Activated gamma-delta T cell treated with anti-CD3 and anti-CD28 coated beads, Interleukin-2, amount 50 U/mL, for 16 hours (primary cell): ENCODE data around the gene TTLL9.

Experiments used
- DNase-seq: peaks from one replicate; pipeline ENCODE4 v3.0.0-alpha.2; 2020; ENCODE audit warnings: low read depth

TTLL9 gene

DNA sequence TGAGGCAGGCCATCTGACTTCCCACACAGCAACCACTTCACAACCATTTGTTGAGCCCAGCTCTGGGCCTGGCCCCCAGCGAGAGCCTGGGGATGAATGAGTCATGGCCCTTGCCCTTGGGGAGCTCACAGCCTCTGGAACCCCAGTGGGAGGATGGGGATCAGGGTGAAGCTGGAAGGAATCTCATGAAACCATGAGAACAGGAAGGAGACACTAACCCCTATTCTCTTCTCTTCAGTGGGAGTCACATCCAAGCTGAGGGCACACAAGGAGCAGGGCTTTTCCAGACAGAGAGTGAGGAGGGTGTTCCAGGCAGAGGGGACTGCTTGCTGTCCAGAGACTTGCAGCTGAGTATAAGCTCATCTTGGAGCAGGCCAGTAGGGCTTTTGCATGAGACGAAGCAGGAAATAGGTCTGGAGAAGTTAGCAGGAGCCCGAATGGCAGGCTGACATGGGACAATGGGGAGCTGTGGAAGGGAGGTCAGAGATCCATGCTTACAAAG, 32.5 kb upstream of the TTLL9 start:
- no peak for DNase-seq

DNA sequence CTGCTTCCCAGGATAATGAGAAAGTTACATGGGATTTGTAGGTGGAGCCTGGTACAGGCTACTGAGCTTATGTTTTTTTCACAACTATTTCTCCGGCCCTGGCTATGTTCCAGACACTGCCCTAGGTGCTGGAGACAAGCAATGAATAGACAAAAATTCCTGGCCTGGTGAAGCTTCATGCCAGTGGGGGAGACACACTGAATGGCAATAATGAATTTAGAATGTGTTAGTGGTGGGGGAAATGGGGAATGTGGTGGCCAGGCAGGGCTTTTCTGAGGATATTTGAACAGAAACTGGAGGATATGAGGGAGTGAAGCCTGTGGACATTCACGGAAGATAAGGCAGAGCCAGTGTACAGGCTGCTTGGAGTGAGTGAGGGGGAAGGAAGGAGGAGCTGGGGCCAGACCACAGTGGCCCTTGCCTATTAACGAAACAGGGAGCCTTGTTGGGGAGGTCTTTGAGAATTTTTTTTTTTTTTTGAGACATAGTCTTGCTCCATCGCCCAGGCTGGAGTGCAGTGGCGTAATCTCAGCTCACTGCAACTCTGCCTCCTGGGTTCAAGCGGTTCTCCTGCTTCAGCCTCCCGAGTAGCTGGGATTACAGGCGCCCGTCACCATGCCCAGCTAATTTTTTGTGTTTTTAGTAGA, 31.7 kb upstream of the TTLL9 start:
- DNase-seq = no peak

- no peak for DNase-seq
Measured at GRCh38 chr20:31839782-31840487, 30.5 kb upstream of the TTLL9 start.

- no peak for DNase-seq
Measured at GRCh38 chr20:31840906-31841816, 29.3 kb upstream of the TTLL9 start.

- no peak for DNase-seq
Measured at GRCh38 chr20:31841928-31842327, 28.5 kb upstream of the TTLL9 start.

DNA sequence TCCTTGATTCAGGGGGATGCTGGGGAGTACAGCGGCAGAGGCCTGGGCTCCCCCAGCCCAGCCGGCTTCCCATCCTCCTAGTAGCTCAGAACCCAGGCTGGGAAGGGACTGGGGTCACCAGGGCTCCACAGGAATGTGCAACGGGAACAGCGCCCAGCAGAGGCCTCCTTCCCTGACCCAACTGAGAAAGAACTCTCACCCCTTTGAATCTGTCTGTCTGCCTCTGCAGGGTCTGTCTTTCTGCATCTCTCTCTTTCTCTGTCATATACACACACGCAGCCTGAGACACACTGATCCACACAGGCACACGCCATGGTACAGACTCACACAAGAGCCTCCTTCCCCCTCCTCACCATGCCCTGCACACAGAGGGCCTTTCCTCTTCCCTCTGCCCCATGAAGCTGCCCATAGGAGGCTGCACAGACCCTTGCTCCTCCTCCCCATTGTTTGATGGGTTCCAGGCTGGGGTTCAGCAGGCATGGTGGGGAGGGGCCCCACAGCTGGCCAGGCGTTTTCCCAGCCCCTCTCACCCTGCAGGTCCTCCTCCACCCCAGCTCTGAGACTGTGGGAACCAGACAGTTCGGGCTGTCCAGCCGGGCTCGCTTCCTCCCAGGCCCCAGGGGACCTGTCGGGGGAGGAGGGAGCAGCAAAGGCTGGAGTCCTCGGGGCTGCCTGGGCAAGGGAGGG, 27.8 kb upstream of the TTLL9 start:
- no peak for DNase-seq

DNA sequence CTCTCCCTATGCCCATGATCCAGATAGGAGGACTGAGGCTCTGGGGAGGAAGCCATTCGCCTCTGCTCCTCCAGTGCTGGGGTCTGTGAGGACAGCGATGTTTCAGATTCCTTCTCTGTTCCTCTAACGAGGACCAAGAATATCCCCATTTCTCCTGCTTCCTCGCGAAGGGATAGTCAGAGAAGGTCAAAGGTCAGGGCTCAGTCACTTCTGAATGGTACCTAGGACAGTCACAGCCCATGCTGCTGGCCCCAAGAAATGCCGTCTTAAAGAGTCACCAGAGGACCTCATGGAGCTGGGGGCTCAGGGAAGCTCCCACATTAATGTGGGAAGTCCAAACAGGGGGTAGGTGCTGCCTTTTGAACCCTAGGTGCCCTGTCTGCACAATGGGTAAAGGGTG, 27.1 kb upstream of the TTLL9 start:
- DNase-seq = no peak

- no peak for DNase-seq
Measured at GRCh38 chr20:31843881-31844280, 26.6 kb upstream of the TTLL9 start.

- DNase-seq = no peak
Measured at GRCh38 chr20:31844737-31845299, 25.6 kb upstream of the TTLL9 start.

DNA sequence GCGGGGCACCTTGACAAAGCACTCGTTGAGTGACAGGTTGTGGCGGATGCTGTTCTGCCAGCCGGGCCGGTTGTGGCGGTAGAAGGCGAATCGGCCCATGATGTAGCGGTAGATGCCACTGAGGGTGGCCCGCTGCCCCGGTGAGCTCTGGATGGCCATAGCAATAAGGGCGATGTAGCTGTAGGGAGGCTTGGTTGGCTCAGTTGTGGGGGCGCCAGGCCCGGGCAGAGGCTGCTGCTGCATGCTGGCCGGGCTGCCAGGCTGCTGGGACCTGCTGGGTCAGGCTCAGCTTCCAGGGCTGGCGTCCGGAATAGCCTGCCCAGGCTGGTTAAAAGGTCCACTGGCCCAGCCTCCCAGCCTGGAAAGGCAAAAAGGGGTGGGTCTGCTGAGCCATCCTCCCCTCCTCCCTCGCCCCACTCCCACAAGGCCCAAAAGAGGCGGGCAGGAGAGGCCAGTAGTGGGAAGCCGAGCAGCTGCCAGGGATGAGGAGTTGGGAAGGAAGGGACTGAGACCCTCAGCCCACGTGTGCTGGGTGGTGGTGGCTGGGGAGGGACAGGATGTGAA, 25.1 kb upstream of the TTLL9 start, which contains the start of gene FOXS1:
FOXS1 (minus strand) TSS at position 305 of the 564 bp plus-strand sequence; CDS start at position 243, 62 bp downstream.
- no peak for DNase-seq

- DNase-seq = no peak
Measured at GRCh38 chr20:31846793-31847138, 23.7 kb upstream of the TTLL9 start.

DNA sequence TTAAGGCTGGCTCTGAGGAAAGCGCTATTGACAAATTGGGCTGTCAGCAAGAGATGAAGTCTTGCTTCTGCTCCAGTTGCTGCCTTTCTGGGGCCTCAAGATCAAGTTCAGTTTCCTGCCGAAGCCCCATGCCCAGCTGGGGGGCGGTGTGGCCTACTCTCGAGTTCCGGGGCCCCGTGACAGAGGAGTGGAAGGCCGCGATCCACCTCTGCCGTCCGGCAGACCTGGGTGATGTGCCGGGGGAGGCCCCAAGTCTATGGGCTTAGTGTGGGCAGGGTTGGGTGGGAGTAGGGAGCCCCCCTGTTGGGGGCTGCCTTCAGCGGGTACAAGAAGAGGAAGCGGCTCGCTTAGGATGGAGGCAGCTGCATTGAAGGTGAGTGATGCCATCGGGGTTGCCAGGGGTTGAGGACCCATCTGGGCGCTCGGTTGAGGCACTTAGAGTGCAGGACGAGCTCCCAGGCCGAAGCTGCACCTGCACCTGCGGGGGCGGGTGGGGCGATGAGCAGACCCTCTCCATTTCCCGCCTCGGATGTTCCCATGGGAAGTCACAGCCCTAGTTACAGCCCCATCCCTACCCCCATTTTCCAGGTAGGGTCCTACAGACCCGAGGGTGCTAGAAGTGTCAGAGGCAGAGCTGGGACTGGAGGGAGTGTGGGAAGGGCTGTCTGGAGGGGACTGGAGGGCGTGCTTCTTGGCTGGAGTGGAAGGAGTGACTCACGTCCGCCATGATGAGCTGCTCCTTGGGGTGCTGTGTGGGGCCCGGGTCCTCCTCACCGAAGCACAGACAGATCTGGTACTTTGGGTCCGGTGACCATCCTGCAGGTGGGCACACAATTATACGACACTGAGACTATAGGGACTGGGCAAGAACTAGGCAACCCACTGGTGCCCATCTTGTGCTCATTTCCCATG, 22.1 kb upstream of the TTLL9 start:
- no peak for DNase-seq

- no peak for DNase-seq
Measured at GRCh38 chr20:31849306-31849930, 21.0 kb upstream of the TTLL9 start.

DNA sequence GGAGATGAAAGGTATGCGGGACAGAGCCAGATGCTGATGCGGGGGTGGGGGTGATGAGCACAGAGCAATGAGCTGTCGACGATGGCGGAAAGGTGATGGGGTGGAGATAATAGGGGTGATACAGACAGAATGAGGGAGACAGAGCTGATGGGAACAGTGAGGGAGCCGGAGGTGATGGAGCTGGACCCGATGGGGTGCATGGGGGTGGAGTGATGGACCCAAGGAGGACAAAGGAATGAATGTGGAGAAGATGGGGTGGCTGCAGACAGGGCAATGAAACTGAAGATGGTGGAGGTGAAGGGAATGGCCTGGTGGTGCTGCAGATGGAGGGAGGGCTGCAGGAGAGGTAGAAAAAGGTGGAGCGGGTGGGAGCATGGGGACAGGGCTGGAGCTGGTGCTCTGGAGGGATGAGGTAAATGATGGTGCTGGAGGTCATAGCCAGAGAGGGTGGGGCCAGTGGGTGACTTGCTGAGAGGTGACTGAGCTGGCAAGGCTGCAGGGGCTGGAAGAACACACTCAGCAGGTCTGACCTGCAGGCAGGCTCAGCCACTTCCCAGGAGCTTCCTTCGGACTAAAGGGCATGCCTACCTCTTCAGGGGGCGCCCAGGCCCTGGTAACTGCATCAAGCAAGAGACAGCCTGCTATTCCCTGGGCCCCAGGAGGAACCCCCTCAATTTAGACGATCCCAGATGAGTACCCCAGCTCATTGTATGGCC, 19.0 kb upstream of the TTLL9 start:
- DNase-seq = no peak

- DNase-seq = no peak
Measured at GRCh38 chr20:31853481-31853880, 17.0 kb upstream of the TTLL9 start.

DNA sequence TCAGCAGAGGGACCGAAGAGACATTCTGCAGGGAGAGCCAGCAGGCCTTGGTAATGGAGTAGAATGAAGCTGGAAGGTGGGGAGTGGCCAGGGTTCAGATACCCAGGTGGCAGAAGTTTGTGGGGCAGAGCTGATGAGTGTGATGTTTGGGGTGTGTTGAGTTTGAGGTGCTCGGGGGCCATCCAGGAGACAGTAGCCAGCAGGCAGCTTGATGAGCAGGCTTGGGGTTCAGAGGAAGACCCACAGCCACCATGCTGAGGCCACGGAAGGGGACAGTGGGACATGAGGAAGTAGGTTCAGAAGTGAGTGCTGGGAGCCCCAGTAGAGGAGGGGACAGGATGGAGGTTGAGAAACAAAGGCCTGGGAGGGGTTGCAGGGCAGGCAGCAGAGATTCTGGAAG, 13.9 kb upstream of the TTLL9 start:
- DNase-seq = no peak

GRCh38 chr20:31857861-31858759, 12.3 kb upstream of the TTLL9 start:
- no peak for DNase-seq

GRCh38 chr20:31858760-31859083, 11.7 kb upstream of the TTLL9 start:
- DNase-seq = no peak
